A673 (cell line): ENCODE data around the gene TNPO3. TPM values are rescaled to one million over a fixed set of nuclear protein-coding genes. Genes with fewer than 3 reads are reported as not detected.
"Not testable (repeated sequence)": the region's sequence is repeated elsewhere in the genome, so short reads cannot be mapped to it uniquely, and the experiment has no call there.

Experiments
- BruUV-seq: library from RNA; stranded (reverse); fragments of 400-500 nt; replicated peaks from 2 replicates; lab custom pipeline; 2021; lab: Mats Ljungman, UMichigan
- CTCF ChIA-PET: fragments of 300-600 bp; sonication (Branson Sonifier 250); formaldehyde crosslinking; loops from one replicate; lab custom pipeline; 2022; ENCODE audit warnings: antibody characterized with exemption; lab: Charles Lee
- POLR2A ChIA-PET: fragments of 300-600 bp; sonication (Branson Sonifier 250); formaldehyde crosslinking; loops from one replicate; lab custom pipeline; 2022; ENCODE audit warnings: antibody characterized with exemption; ENCODE audit not compliant: low non-redundant PET; lab: Charles Lee
- DNase-seq: peaks from one replicate; pipeline ENCODE4 v3.0.0-alpha.2; 2015; ENCODE audit warnings: low spot score
- H3K27ac ChIP-seq: fragments of 200-600 bp; sonication (generic); 2 replicates; pipeline ENCODE4 v1.5.1; 2016; ENCODE audit warnings: mixed run types, low read depth, mild to moderate bottlenecking, mixed read lengths, antibody characterized with exemption, low read length; ENCODE audit not compliant: poor library complexity, severe bottlenecking
- H3K27me3 ChIP-seq: fragments of 200-600 bp; sonication (generic); replicated peaks from 2 replicates; pipeline ENCODE4 v1.6.1; 2017; ENCODE audit warnings: mixed run types, low read depth, mild to moderate bottlenecking, mixed read lengths, antibody characterized with exemption, low read length; ENCODE audit not compliant: insufficient read depth, poor library complexity
- H3K36me3 ChIP-seq: fragments of 200-600 bp; sonication (generic); 2 replicates; pipeline ENCODE4 v1.6.1; 2016; ENCODE audit warnings: mixed run types, mild to moderate bottlenecking, mixed read lengths, antibody characterized with exemption, low read length; ENCODE audit not compliant: insufficient read depth, poor library complexity, severe bottlenecking
- H3K4me1 ChIP-seq: fragments of 200-600 bp; sonication (generic); 2 replicates; pipeline ENCODE4 v1.6.1; 2017; ENCODE audit warnings: mixed run types, mild to moderate bottlenecking, mixed read lengths, antibody characterized with exemption, low read length; ENCODE audit not compliant: insufficient read depth, poor library complexity, severe bottlenecking
- H3K4me3 ChIP-seq: fragments of 200-600 bp; sonication (generic); 2 replicates; pipeline ENCODE4 v1.5.1; 2016; ENCODE audit warnings: low read depth, mixed run types, mild to moderate bottlenecking, mixed read lengths, low read length; ENCODE audit not compliant: poor library complexity, severe bottlenecking
- H3K9me3 ChIP-seq: fragments of 200-600 bp; sonication (generic); 2 replicates; pipeline ENCODE4 v1.6.1; 2016; ENCODE audit warnings: mixed run types, low read depth, mild to moderate bottlenecking, mixed read lengths, antibody characterized with exemption, low read length; ENCODE audit not compliant: poor library complexity, severe bottlenecking
- EZH2 ChIP-seq: fragments of 200-600 bp; sonication (generic); IDR thresholded peaks from 2 replicates; pipeline ENCODE4 v1.6.1; 2017; ENCODE audit warnings: borderline replicate concordance, low read depth, mild to moderate bottlenecking, mixed read lengths, antibody characterized with exemption, low read length; ENCODE audit not compliant: poor library complexity, severe bottlenecking
- intact Hi-C: fragments of 100-400 bp; cut with micrococcal nuclease; formaldehyde crosslinking; loops from one replicate; pipeline ENCODE4 v1.10.0; 2022; ENCODE audit not compliant: unreplicated experiment
- total RNA-seq: library from RNA; stranded (reverse); gene quantifications from 2 replicates; pipeline ENCODE4 v1.2.3, GENCODE V29; 2021
- TF ChIP-seq, protein P1 (sequence below): fragments of 300-800, 200-600 bp; sonication (generic); conservative IDR thresholded peaks from 2 replicates; pipeline ENCODE4 v1.5.1; 2017; ENCODE audit warnings: low read depth, mild to moderate bottlenecking, antibody characterized with exemption, low read length, moderate library complexity, mixed read lengths

The TNPO3 gene
- total RNA-seq, 1 experiment from 2014 or later = 77.8 TPM

DNA sequence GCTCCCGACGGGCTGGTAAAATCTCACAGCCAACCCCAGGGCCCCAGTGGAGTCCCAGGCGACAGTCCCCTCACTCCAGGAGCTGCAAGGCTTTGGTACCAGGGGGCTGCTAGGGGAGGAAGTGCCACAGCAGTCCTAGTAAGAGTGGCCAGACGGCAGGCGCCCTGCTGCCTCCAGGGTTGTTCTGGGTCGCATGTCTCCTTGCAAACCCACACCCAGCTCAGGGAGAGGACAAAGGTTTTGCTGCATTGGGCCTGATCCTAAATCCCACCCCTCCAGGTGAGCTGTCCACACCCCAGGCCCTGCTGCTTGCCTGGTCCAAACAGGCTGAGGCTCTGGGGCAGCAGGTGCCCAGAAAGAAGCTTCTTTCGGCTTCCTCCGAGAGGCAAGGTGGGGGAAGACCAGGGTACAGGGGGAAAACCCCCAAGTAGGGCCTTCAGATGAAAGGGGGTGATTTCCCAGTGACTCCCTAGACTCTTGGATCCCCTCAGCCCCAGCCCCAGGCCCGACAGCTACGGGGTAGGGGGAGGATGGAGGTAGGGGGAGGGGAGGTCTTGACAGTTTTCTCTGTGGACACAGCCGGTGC, 140.3 kb downstream of the TNPO3 start:
- CTCF ChIA-PET = interaction anchor here (0.6 kb wide), 1 partner anchor 307 kb away, joined by 4 read pairs; no protein-coding TSS in a partner anchor
- Histone ChIP-seq H3K27me3 (peaks cover 3% of the 10 kb centered on the region), H3K4me3 (no peak overlapping the region), H3K36me3 (no peaks in the 10 kb centered on the region), H3K9me3 (no peaks in the 10 kb centered on the region), H3K4me1 (no peaks in the 10 kb centered on the region), H3K27ac (no peak overlapping the region)
- TF ChIP-seq, protein P1, sequence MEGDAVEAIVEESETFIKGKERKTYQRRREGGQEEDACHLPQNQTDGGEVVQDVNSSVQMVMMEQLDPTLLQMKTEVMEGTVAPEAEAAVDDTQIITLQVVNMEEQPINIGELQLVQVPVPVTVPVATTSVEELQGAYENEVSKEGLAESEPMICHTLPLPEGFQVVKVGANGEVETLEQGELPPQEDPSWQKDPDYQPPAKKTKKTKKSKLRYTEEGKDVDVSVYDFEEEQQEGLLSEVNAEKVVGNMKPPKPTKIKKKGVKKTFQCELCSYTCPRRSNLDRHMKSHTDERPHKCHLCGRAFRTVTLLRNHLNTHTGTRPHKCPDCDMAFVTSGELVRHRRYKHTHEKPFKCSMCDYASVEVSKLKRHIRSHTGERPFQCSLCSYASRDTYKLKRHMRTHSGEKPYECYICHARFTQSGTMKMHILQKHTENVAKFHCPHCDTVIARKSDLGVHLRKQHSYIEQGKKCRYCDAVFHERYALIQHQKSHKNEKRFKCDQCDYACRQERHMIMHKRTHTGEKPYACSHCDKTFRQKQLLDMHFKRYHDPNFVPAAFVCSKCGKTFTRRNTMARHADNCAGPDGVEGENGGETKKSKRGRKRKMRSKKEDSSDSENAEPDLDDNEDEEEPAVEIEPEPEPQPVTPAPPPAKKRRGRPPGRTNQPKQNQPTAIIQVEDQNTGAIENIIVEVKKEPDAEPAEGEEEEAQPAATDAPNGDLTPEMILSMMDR = no peak
- no peak for TF ChIP-seq EZH2
- intact Hi-C loops = no loop called here
- POLR2A ChIA-PET = no interaction called here
- no TSS peak for BruUV-seq
- no peak for DNase-seq

GRCh38 chr7:128913870-128914565, 140.9 kb downstream of the TNPO3 start:
- Histone ChIP-seq H3K4me1 (no peaks in the 10 kb centered on the region), H3K4me3 (no peak overlapping the region), H3K27ac (no peak overlapping the region), H3K36me3 (no peaks in the 10 kb centered on the region), H3K9me3 (no peaks in the 10 kb centered on the region), H3K27me3 (peaks cover 3% of the 10 kb centered on the region)
- no peak for TF ChIP-seq EZH2
- TF ChIP-seq, protein P1 = no peak
- ChIA-PET POLR2A (no interaction called here), CTCF (no interaction called here)
- no TSS peak for BruUV-seq
- DNase-seq = no peak
- intact Hi-C loops = no loop called here

GRCh38 chr7:128912709-128913495, 142.0 kb downstream of the TNPO3 start:
- CTCF ChIA-PET, H3K4me3 ChIP-seq, DNase-seq, H3K27me3 ChIP-seq, H3K9me3 ChIP-seq, H3K4me1 ChIP-seq, POLR2A ChIA-PET, H3K27ac ChIP-seq, intact Hi-C loops, BruUV-seq, H3K36me3 ChIP-seq: not testable (repeated sequence)
